Common myeloid progenitor, CD34-positive (primary cell): ENCODE measurements around the gene CYB5R4.
"Not testable (repeated sequence)": the region's sequence is repeated elsewhere in the genome, so short reads cannot be mapped to it uniquely, and the experiment has no call there.

Experiments
- CTCF ChIA-PET: fragments of 350-600 bp; sonication (Branson Sonifier 250); formaldehyde crosslinking; loops from one replicate; lab custom pipeline; 2021; ENCODE audit warnings: antibody characterized with exemption; lab: Charles Lee
- POLR2A ChIA-PET: fragments of 350-600 bp; sonication (Branson Sonifier 250); formaldehyde crosslinking; loops from one replicate; lab custom pipeline; 2021; ENCODE audit warnings: antibody characterized with exemption; lab: Charles Lee
- DNase-seq, 3 donors: peaks; one replicate each; pipeline versions ENCODE4 v3.0.0 to v3.0.0-alpha.2; 2013
- H3K27ac ChIP-seq, 2 experiments: 1 replicate in 1 of 2; 2 replicates in 1 of 2; pipeline ENCODE4 v1.7.0; 2013; ENCODE audit warnings: inconsistent platforms in 2 of 2, low read length in 2 of 2, mild to moderate bottlenecking in 2 of 2, low read depth in 1 of 2, moderate library complexity in 1 of 2; ENCODE audit not compliant: severe bottlenecking in 2 of 2, insufficient read depth in 1 of 2, poor library complexity in 1 of 2
- H3K27me3 ChIP-seq, 5 experiments: replicated peaks in 2 of 5; 1 replicate in 3 of 5; 2 replicates in 2 of 5; pipeline versions ENCODE4 v1.6.1 to v1.7.0; 2013; ENCODE audit warnings: low read length in 4 of 5, mild to moderate bottlenecking in 2 of 5, moderate library complexity in 2 of 5, inconsistent platforms in 1 of 5; ENCODE audit not compliant: insufficient read depth in 5 of 5, control insufficient read depth in 4 of 5
- H3K36me3 ChIP-seq, 4 experiments: 1 replicate in 2 of 4; 2 replicates in 2 of 4; pipeline versions ENCODE4 v1.6.1 to v1.7.0; 2013; ENCODE audit warnings: low read length in 3 of 4, control low read depth in 1 of 4, mild to moderate bottlenecking in 1 of 4; ENCODE audit not compliant: control insufficient read depth in 4 of 4, insufficient read depth in 4 of 4
- H3K4me1 ChIP-seq, 4 experiments: 1 replicate in 3 of 4; 2 replicates in 1 of 4; pipeline versions ENCODE4 v1.6.1 to v1.7.1; 2013; ENCODE audit warnings: low read length in 3 of 4, mild to moderate bottlenecking in 3 of 4, control low read depth in 1 of 4, inconsistent platforms in 1 of 4, moderate library complexity in 1 of 4; ENCODE audit not compliant: control insufficient read depth in 4 of 4, insufficient read depth in 4 of 4; ENCODE audit errors: control extremely low read depth in 1 of 4
- H3K4me3 ChIP-seq, 7 experiments: 1 replicate in 4 of 7; 2 replicates in 3 of 7; pipeline versions ENCODE4 v1.5.1 to v1.7.0; 2013; ENCODE audit warnings: mild to moderate bottlenecking in 7 of 7, low read length in 6 of 7, moderate library complexity in 6 of 7, inconsistent platforms in 2 of 7, low read depth in 2 of 7, control low read depth in 1 of 7; ENCODE audit not compliant: insufficient read depth in 4 of 7, control insufficient read depth in 1 of 7; ENCODE audit errors: extremely low read depth in 1 of 7
- H3K9me3 ChIP-seq, 5 experiments: 1 replicate in 4 of 5; 2 replicates in 1 of 5; pipeline versions ENCODE4 v1.6.1 to v1.7.1; 2013; ENCODE audit warnings: low read length in 4 of 5, mild to moderate bottlenecking in 2 of 5, inconsistent platforms in 1 of 5, low read depth in 1 of 5, moderate library complexity in 1 of 5; ENCODE audit not compliant: control insufficient read depth in 4 of 5, insufficient read depth in 2 of 5; ENCODE audit errors: control extremely low read depth in 1 of 5
- WGBS: methylation state at CpG from one replicate; pipeline ENCODE4 v1.1.5; 2013; ENCODE audit not compliant: insufficient coverage; 5-methylcytosine and 5-hydroxymethylcytosine counted together

The CYB5R4 gene

GRCh38 chr6:83904395-83904794 is 44.9 kb downstream of the CYB5R4 start:
- CTCF ChIA-PET = no interaction called here
- POLR2A ChIA-PET = no interaction called here

GRCh38 chr6:83905648-83906047 is 46.2 kb downstream of the CYB5R4 start:
- Histone ChIP-seq H3K36me3 (peaks cover 0 to 11% (median 9%) of the 10 kb centered on the region in 4 experiments), H3K27ac (no peak overlapping the region), H3K27me3 (no peaks in the 10 kb centered on the region), H3K9me3 (peaks cover 0 to 22% (median 0%) of the 10 kb centered on the region in 5 experiments), H3K4me3 (no peak overlapping the region), H3K4me1 (no peaks in the 10 kb centered on the region)
- POLR2A ChIA-PET = no interaction called here
- 100% methylated on average over 3 of the region's 4 CpGs for WGBS
- DNase-seq = no peak
- CTCF ChIA-PET = no interaction called here

More at GRCh38 chr6:83904395-83904794, 44.9 kb downstream of the CYB5R4 start:
- Histone ChIP-seq H3K4me3 (no peak overlapping the region), H3K4me1 (no peaks in the 10 kb centered on the region), H3K9me3 (peaks cover 0 to 22% (median 0%) of the 10 kb centered on the region in 5 experiments), H3K27me3 (no peaks in the 10 kb centered on the region), H3K36me3 (peaks cover 0 to 4% (median 2%) of the 10 kb centered on the region in 4 experiments), H3K27ac (no peak overlapping the region)
- WGBS = 100% methylated on average over 1 of the region's 4 CpGs
- DNase-seq = no peak

- POLR2A ChIA-PET, H3K9me3 ChIP-seq, H3K27me3 ChIP-seq, H3K4me1 ChIP-seq, H3K4me3 ChIP-seq, H3K27ac ChIP-seq, CTCF ChIA-PET: not testable (repeated sequence)
- H3K36me3 ChIP-seq = peaks cover 3 to 14% (median 9%) of the 10 kb centered on the region in 4 experiments
- no CpG with 5 or more reads among the region's 5 CpGs for WGBS
- peak in 2 of 3 donors; percentile 18 to 42 for DNase-seq
Observed at GRCh38 chr6:83907623-83908390, 48.3 kb downstream of the CYB5R4 start.

- Histone ChIP-seq H3K27me3 (no peaks in the 10 kb centered on the region), H3K4me1 (no peaks in the 10 kb centered on the region), H3K9me3 (peaks cover 0 to 4% (median 0%) of the 10 kb centered on the region in 5 experiments), H3K27ac (no peak overlapping the region), H3K4me3 (no peak overlapping the region), H3K36me3 (peaks cover 3 to 14% (median 9%) of the 10 kb centered on the region in 4 experiments)
- ChIA-PET CTCF (no interaction called here), POLR2A (no interaction called here)
- DNase-seq = no peak
- 100% methylated on average over 1 of the region's 2 CpGs for WGBS
Observed at GRCh38 chr6:83908813-83909212, 49.3 kb downstream of the CYB5R4 start.

- H3K4me1 ChIP-seq = peaks cover 0 to 6% (median 2%) of the 10 kb centered on the region in 4 experiments
- no peaks in the 10 kb centered on the region for H3K9me3 ChIP-seq
- peaks cover 3 to 14% (median 9%) of the 10 kb centered on the region in 4 experiments for H3K36me3 ChIP-seq
- H3K27ac ChIP-seq = no peak overlapping the region
- H3K4me3 ChIP-seq = no peak overlapping the region
- ChIA-PET CTCF (no interaction called here), POLR2A (no interaction called here)
- DNase-seq = no peak
- H3K27me3 ChIP-seq = no peaks in the 10 kb centered on the region
Observed at GRCh38 chr6:83911278-83911677, 51.8 kb downstream of the CYB5R4 start.

GRCh38 chr6:83914953-83915352 is 55.5 kb downstream of the CYB5R4 start:
- Histone ChIP-seq H3K4me3 (no peak overlapping the region), H3K36me3 (peaks cover 3 to 12% (median 9%) of the 10 kb centered on the region in 4 experiments), H3K9me3 (no peaks in the 10 kb centered on the region), H3K27me3 (no peaks in the 10 kb centered on the region), H3K27ac (no peak overlapping the region), H3K4me1 (peaks cover 0 to 6% (median 2%) of the 10 kb centered on the region in 4 experiments)
- peak in 2 of 3 donors; percentile 29 to 47 for DNase-seq
- POLR2A ChIA-PET = no interaction called here
- no CpG with 5 or more reads among the region's 1 CpG for WGBS
- CTCF ChIA-PET = interaction anchor here (0.7 kb wide), 1 partner anchor 313 kb away, joined by 3 read pairs; the partner anchor contains the start of gene CEP162

- ChIA-PET CTCF (no interaction called here), POLR2A (no interaction called here)
- DNase-seq = no peak
- H3K27me3 ChIP-seq = no peaks in the 10 kb centered on the region
- H3K4me3 ChIP-seq = no peak overlapping the region
- peaks cover 0 to 22% (median 10%) of the 10 kb centered on the region in 4 experiments for H3K36me3 ChIP-seq
- peaks cover 0 to 6% (median 2%) of the 10 kb centered on the region in 4 experiments for H3K4me1 ChIP-seq
- no peak overlapping the region for H3K27ac ChIP-seq
- no peaks in the 10 kb centered on the region for H3K9me3 ChIP-seq
Observed at GRCh38 chr6:83917001-83917400, 57.5 kb downstream of the CYB5R4 start.
